K562 (cell line): ENCODE results near the gene ITPR2. TPM values are rescaled to one million over a fixed set of nuclear protein-coding genes. Genes with fewer than 3 reads are reported as not detected.

Source experiments
- ATAC-seq: fragments of 200-7000 bp; cut with Tn5 transposase; 3 replicates; pipeline ENCODE4 v1.9.1; 2020; ENCODE audit warnings: moderate library complexity
- BruUV-seq: library from RNA; stranded (reverse); fragments of 400-500 nt; replicated peaks from 2 replicates; lab custom pipeline; 2021; lab: Mats Ljungman, UMichigan
- CTCF ChIA-PET: fragments of 300-600 bp; formaldehyde crosslinking; extraction: SDS; loops from one replicate; lab custom pipeline; 2021; ENCODE audit warnings: low intra/inter-chr PET ratio; lab: Yijun Ruan, JAX
- POLR2A ChIA-PET: fragments of 300-600, 350-650 bp; sonication (Branson Sonifier 250); formaldehyde crosslinking; extraction: SDS; loops from one replicate; lab custom pipeline; 2021; ENCODE audit warnings: antibody characterized with exemption, inconsistent platforms; lab: Yijun Ruan, JAX
- DNase-seq, 4 experiments: peaks; one replicate each; pipeline versions ENCODE4 v3.0.0 to v3.0.0-alpha.2; 2011 to 2018; ENCODE audit warnings: low spot score in 3 of 4, mixed read lengths in 3 of 4; ENCODE audit errors: extremely low read depth in 1 of 4
- FAIRE-seq: peaks from 2 replicates; lab custom pipeline; 2011; peaks lifted over from hg19 to GRCh38; lab: Jason Lieb, UNC
- H2AFZ ChIP-seq: 2 replicates; pipeline ENCODE4 v1.6.0; 2011; ENCODE audit warnings: low read depth, low read length, control low read depth, inconsistent platforms
- H3K27ac ChIP-seq: fragments of 200-600 bp; 3 replicates; pipeline ENCODE4 v1.8.0; 2011; ENCODE audit warnings: low read depth, mild to moderate bottlenecking, control low read depth, inconsistent platforms, low read length, moderate library complexity, mixed read lengths; ENCODE audit errors: extremely low read depth
- H3K27me3 ChIP-seq, 2 experiments: fragments of 300-600 bp in 1 of 2; 2 replicates in 1 of 2; 3 replicates in 1 of 2; pipeline versions ENCODE4 v1.6.0 to v1.8.0; 2011; ENCODE audit warnings: inconsistent platforms in 2 of 2, low read length in 2 of 2, mild to moderate bottlenecking in 1 of 2, mixed read lengths in 1 of 2, moderate library complexity in 1 of 2; ENCODE audit not compliant: control insufficient read depth in 2 of 2, insufficient read depth in 2 of 2
- H3K36me3 ChIP-seq: fragments of 300-600 bp; 3 replicates; pipeline ENCODE4 v1.8.0; 2011; ENCODE audit warnings: mild to moderate bottlenecking, low read length, inconsistent platforms; ENCODE audit not compliant: control insufficient read depth, insufficient read depth
- H3K4me1 ChIP-seq, 2 experiments: fragments of 200-600 bp in 1 of 2; replicated peaks in 1 of 2; 2 replicates in 1 of 2; 3 replicates in 1 of 2; pipeline versions ENCODE4 v1.5.1 to v1.8.0; 2011; ENCODE audit warnings: inconsistent platforms in 2 of 2, low read length in 2 of 2, mild to moderate bottlenecking in 1 of 2, mixed read lengths in 1 of 2, moderate library complexity in 1 of 2; ENCODE audit not compliant: control insufficient read depth in 2 of 2, insufficient read depth in 2 of 2
- H3K4me2 ChIP-seq: 2 replicates; pipeline ENCODE4 v1.6.1; 2011; ENCODE audit warnings: low read length, control low read depth, inconsistent platforms, mixed read lengths; ENCODE audit not compliant: insufficient read depth
- H3K4me3 ChIP-seq: fragments of 200-600 bp; sonication (generic), shearing (Covaris generic); 2 replicates; pipeline ENCODE4 v1.5.1; 2016; ENCODE audit warnings: control low read depth, inconsistent platforms
- H3K79me2 ChIP-seq: fragments of 200-600 bp; 3 replicates; pipeline ENCODE4 v1.8.0; 2011; ENCODE audit warnings: low read length, inconsistent platforms; ENCODE audit not compliant: control insufficient read depth, insufficient read depth
- H3K9ac ChIP-seq, 2 experiments: 2 replicates each; pipeline versions ENCODE4 v1.6.0 to v1.6.1; 2011; ENCODE audit warnings: low read depth in 2 of 2, low read length in 2 of 2, control low read depth in 1 of 2, inconsistent platforms in 1 of 2, mild to moderate bottlenecking in 1 of 2, mixed read lengths in 1 of 2; ENCODE audit not compliant: insufficient read depth in 1 of 2
- H3K9me1 ChIP-seq: one replicate; pipeline ENCODE4 v1.6.0; 2011; ENCODE audit warnings: inconsistent platforms, mild to moderate bottlenecking, low read length, moderate library complexity; ENCODE audit not compliant: control insufficient read depth, insufficient read depth
- H3K9me3 ChIP-seq: replicated peaks from 2 replicates; pipeline ENCODE4 v1.5.1; 2011; ENCODE audit warnings: low read depth, low read length, inconsistent platforms; ENCODE audit not compliant: control insufficient read depth, insufficient read depth
- H4K20me1 ChIP-seq: replicated peaks from 2 replicates; pipeline ENCODE4 v1.6.1; 2011; ENCODE audit warnings: low read length, inconsistent platforms, mixed read lengths; ENCODE audit not compliant: control insufficient read depth, insufficient read depth
- FOXJ3 ChIP-seq: sonication (generic); formaldehyde crosslinking; IDR thresholded peaks from 2 replicates; pipeline ENCODE4 v1.4.0; 2020; ENCODE audit warnings: mild to moderate bottlenecking, missing genetic modification reagents
- RAD21 ChIP-seq, 2 experiments: fragments of 250-450 bp in 1 of 2; fragments of 450-650 bp in 1 of 2; sonication (Bioruptor Pico) in 1 of 2; formaldehyde crosslinking in 1 of 2; IDR thresholded peaks in 1 of 2; conservative IDR thresholded peaks in 1 of 2; 2 replicates each; pipeline versions ENCODE4 v1.4.0 to v1.8.0; 2020 to 2022; ENCODE audit warnings: mild to moderate bottlenecking in 2 of 2, moderate library complexity in 1 of 2
- SETDB1 ChIP-seq: IDR thresholded peaks from one replicate; pipeline ENCODE4 v1.6.1; 2012; ENCODE audit warnings: low read length, control low read depth, inconsistent platforms
- WGBS: fragments of 100-300 bp; shearing (Covaris generic); methylation state at CpG from one replicate; pipeline ENCODE4 v1.1.6; 2016; ENCODE audit warnings: low coverage, mixed read lengths; ENCODE audit not compliant: insufficient coverage; ENCODE audit errors: missing lambda C conversion rate; 5-methylcytosine and 5-hydroxymethylcytosine counted together
- in situ Hi-C: fragments of 300-500 bp; cut with MboI; formaldehyde crosslinking; loops from 4 replicates; pipeline ENCODE4 v1.15.0; 2018; ENCODE audit warnings: inconsistent platforms, mixed read lengths
- intact Hi-C: fragments of 100-400 bp; cut with micrococcal nuclease; formaldehyde crosslinking; loops from 2 replicates; pipeline ENCODE4 v1.14.2; 2022
- polyA plus RNA-seq, 8 experiments: library from polyadenylated mRNA; depleted of rRNA in 4 of 8; stranded (reverse) in 5 of 8; unstranded in 3 of 8; fragments of >200 nt; fragmentation: Nextera tagmentation in 2 of 8; fragmentation: Illumina TruSeq in 1 of 8; extraction: Ambion mirVana in 2 of 8; extraction: Trizol in 1 of 8; gene quantifications; 2 replicates each; pipeline versions ENCODE4 v1.2.1 to v1.2.3, GENCODE V29; 2011 to 2014; ENCODE audit warnings: inconsistent platforms in 1 of 8, missing spikeins in 1 of 8
- total RNA-seq, 7 experiments: library from RNA; depleted of rRNA in 6 of 7; stranded (reverse); fragments of >200 nt in 6 of 7; fragmentation: Illumina TruSeq in 2 of 7; extraction: Trizol in 2 of 7; gene quantifications; 2 replicates each; pipeline versions ENCODE4 v1.2.1 to v1.2.3, GENCODE V29; 2011 to 2021; ENCODE audit warnings: low replicate concordance in 1 of 7
- TF ChIP-seq, protein P1 (sequence below), 3 experiments: IDR thresholded peaks in 2 of 3; conservative IDR thresholded peaks in 1 of 3; 2 replicates each; pipeline ENCODE4 v1.5.1; 2011 to 2012; ENCODE audit warnings: low read length in 3 of 3, mild to moderate bottlenecking in 3 of 3, control low read depth in 2 of 3, improper control_type of control experiment in 1 of 3, inconsistent platforms in 1 of 3, low read depth in 1 of 3, mixed read lengths in 1 of 3, moderate library complexity in 1 of 3; ENCODE audit not compliant: insufficient read depth in 2 of 3

ITPR2 gene
- total and polyA plus RNA-seq, 9 of the 15 experiments (the other 6 are each of a cell fraction or from before 2014, with no cell fraction given): 0.21 to 3.3 (median 0.95) TPM

DNA sequence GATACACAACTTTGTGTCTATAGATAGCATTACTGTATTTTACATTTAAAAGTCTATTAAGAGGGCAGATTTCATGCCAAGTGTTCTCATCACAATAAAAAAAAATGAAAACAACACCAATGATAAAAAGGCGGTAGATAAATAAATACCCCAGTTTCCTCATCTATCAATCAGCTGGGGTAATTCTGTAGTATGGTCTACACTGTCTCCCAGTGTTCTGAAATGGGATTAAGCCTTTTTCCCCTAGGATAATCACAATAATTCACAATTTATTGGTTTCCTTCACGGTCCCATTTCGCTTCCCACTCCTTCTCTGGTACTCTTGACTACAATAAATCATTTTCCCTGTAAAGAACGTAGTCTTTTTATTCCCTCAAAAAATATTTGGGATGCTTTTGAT lies 523.4 kb downstream of the ITPR2 start:
- no peaks in the 10 kb centered on the region for H3K9me3 ChIP-seq
- H3K4me3 ChIP-seq: no peak overlapping the region
- H3K27ac ChIP-seq: no peak overlapping the region
- no peak for DNase-seq
- ChIA-PET CTCF (no interaction called here), POLR2A (no interaction called here)
- intact Hi-C loops: no loop called here
- H3K9me1 ChIP-seq: no peaks in the 10 kb centered on the region
- H3K27me3 ChIP-seq: no peaks in the 10 kb centered on the region
- no peaks in the 10 kb centered on the region for H3K4me1 ChIP-seq
- no TSS peak for BruUV-seq
- no peak overlapping the region for H2AFZ ChIP-seq
- TF ChIP-seq SETDB1 (no peak), FOXJ3 (no peak), RAD21 (CRISPR knock-in tag; conservative IDR thresholded peaks at IDR 0.05 in 1 of 2, IDR thresholded peaks at IDR 0.05 in 1 of 2) (peak in 1 of 2 experiments; percentile 55; a peak in 2 of 4 replicates)
- TF ChIP-seq, protein P1, sequence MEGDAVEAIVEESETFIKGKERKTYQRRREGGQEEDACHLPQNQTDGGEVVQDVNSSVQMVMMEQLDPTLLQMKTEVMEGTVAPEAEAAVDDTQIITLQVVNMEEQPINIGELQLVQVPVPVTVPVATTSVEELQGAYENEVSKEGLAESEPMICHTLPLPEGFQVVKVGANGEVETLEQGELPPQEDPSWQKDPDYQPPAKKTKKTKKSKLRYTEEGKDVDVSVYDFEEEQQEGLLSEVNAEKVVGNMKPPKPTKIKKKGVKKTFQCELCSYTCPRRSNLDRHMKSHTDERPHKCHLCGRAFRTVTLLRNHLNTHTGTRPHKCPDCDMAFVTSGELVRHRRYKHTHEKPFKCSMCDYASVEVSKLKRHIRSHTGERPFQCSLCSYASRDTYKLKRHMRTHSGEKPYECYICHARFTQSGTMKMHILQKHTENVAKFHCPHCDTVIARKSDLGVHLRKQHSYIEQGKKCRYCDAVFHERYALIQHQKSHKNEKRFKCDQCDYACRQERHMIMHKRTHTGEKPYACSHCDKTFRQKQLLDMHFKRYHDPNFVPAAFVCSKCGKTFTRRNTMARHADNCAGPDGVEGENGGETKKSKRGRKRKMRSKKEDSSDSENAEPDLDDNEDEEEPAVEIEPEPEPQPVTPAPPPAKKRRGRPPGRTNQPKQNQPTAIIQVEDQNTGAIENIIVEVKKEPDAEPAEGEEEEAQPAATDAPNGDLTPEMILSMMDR (IDR thresholded peaks at IDR 0.05 in 2 of 3, conservative IDR thresholded peaks at IDR 0.05 in 1 of 3; ENCODE audit: insufficient read depth in 2 of 3, low read depth in 1 of 3, low read length in 3 of 3): peak in 1 of 3 experiments; percentile 24; a peak in 2 of 6 replicates
- H3K79me2 ChIP-seq: no peaks in the 10 kb centered on the region
- FAIRE-seq: no peak
- no peaks in the 10 kb centered on the region for H3K36me3 ChIP-seq
- no peak for ATAC-seq
- 4% methylated on average over 4 of the region's 4 CpGs for WGBS
- no peaks in the 10 kb centered on the region for H4K20me1 ChIP-seq
- H3K4me2 ChIP-seq: no peak overlapping the region
- H3K9ac ChIP-seq: no peak overlapping the region
- in situ Hi-C loops: no loop called here
